ENCODE data around the gene FBLN1.

FBLN1 gene

DNA sequence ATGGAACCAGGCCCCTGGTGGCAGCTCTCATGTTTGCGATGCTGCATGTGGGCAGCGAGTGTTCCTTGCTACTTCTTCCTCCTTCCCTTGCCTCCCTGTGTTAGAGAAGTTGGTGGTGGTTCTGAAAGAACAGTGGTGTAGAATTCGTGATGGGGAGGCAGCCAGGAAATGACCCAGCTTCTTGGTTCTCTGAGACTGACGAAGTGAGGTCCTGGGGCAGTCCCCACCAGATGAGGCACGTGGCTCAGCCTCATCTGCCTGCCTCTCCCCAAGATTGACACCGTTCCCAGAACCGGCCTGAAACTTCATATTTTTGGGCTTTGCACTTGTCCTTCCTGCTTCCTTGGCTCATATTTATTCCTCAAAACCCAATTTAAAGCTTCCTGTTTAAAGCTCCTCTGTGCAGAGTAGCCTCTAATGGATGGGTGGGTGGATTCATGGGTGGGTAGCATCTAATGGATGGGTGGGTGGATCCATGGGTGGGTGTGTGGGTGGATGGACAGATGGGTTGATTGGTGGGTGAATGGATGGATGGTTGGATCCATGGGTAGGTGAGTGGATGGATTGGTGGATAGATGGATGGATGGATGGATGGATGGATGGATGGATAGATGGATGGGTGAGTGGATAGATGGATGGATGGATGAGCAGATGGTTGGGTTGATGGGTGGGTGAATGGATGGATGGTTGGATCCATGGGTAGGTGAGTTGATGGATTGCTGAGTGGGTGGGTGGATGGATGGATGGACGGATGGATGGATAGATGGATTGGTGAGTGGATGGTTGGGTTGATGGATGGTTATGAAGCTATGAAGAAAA, 91.6 kb downstream of the FBLN1 start:
- TF ChIP-seq GATA3 (IDR thresholded peaks at IDR 0.05; ENCODE audit: low read depth, low read length) = no peak
- TF ChIP-seq GATA2 (IDR thresholded peaks at IDR 0.05; ENCODE audit: low read depth, low read length) = no peak

DNA sequence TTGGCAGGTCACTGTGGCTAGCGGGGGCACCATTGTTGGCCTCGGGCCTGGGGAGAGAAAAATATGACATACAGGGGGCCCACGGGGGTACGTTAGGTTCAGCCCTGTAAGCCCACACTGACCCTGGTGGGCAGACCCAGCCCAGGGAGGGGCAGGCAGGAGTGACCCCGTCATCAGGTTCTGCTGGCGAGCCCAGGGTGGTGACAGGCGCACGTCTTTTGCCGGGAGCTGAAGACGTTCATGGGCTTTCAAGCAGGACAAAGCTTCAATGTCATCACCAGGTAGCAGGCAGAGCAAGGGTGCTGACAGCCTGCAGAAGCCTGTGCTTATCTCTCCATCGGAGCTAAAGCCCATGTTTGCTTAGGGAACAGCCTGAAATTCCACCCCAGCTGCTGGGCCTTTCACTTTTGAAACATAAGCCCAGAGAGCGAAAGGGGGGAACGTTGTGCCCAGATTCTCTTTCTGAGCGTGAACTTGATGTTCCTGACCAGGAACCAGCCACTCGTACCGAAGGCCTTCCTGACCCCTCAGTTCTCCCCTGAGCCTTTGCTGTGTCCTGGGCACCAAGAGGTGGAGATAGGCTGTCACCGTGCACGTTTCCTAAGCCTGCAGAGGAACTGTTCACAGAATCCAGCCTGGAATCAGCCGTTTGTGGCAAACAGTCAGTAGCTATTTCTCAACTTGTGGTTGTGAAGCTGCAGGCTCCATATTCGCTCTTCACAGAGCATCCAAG, 94.9 kb downstream of the FBLN1 start:
- TF ChIP-seq GATA2 (IDR thresholded peaks at IDR 0.05; ENCODE audit: low read depth, low read length) (peak; percentile 84), GATA3 (IDR thresholded peaks at IDR 0.05; ENCODE audit: low read depth, low read length) (no peak; the same call in 1 of the 2 replicates)

DNA sequence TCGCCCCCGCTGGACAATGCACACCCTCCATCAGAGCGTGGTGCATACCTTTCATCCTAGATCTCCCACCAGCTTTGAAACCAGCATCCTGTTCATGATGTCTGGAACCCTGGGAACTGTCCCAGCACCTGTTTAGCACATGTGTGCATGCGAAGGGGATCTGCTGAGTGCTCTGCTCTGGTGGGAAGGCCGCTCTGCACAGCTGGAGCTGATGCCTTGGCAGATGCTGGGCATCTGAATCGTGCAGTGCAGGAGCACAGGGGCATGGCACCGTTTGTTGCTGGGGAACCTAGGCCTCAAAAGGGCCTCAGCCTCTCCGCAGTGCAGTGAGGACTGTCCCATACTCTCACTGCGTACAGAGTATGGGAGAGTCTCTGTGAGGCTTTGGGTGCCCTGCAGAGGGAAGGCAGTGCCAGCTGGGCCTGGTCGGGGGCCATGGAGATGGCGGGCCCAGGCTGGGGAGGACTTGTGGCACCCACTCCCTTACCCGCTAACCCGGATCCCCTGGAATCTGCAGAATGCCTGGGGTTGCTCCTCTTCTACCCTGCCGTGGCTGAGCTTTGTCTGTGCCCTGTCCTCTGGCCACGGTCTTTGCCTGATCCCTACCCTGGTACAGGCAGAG, 96.0 kb downstream of the FBLN1 start:
- TF ChIP-seq GATA2 (IDR thresholded peaks at IDR 0.05; ENCODE audit: low read depth, low read length) = no peak
- TF ChIP-seq GATA3 (IDR thresholded peaks at IDR 0.05; ENCODE audit: low read depth, low read length) = no peak

DNA sequence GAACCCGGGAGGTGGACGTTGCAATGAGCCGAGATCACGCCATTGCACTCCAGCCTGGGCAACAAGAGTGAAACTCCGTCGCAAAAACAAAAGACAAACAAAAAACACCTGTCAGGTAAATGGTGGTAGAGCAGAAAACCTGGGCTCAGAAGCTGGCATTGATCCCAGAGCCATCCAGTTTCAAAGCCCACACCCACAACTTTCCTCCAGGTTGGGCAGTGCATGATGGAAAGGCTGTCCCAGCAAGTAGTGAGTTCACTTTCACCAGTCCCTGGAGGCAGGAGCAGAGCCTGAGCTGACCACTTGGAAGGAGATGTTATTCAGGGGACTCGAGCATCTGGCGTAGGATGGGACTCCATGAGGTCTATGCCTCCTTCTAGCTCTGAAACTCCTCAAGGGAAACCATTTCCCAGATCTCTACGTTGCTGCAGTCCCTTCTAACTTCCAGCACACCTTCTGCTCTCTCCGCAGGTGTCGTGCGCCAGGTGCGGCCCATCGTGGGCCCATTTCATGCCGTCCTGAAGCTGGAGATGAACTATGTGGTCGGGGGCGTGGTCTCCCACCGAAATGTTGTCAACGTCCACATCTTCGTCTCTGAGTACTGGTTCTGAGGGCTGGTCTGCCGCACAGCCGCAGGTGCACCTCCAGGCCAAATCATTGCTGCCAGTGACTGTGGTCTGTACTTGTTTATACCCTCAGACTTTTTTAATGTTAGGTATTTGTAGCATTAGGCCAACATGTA, 97.3 kb downstream of the FBLN1 start:
- TF ChIP-seq GATA3 (IDR thresholded peaks at IDR 0.05; ENCODE audit: low read depth, low read length) (no peak), GATA2 (IDR thresholded peaks at IDR 0.05; ENCODE audit: low read depth, low read length) (no peak)

DNA sequence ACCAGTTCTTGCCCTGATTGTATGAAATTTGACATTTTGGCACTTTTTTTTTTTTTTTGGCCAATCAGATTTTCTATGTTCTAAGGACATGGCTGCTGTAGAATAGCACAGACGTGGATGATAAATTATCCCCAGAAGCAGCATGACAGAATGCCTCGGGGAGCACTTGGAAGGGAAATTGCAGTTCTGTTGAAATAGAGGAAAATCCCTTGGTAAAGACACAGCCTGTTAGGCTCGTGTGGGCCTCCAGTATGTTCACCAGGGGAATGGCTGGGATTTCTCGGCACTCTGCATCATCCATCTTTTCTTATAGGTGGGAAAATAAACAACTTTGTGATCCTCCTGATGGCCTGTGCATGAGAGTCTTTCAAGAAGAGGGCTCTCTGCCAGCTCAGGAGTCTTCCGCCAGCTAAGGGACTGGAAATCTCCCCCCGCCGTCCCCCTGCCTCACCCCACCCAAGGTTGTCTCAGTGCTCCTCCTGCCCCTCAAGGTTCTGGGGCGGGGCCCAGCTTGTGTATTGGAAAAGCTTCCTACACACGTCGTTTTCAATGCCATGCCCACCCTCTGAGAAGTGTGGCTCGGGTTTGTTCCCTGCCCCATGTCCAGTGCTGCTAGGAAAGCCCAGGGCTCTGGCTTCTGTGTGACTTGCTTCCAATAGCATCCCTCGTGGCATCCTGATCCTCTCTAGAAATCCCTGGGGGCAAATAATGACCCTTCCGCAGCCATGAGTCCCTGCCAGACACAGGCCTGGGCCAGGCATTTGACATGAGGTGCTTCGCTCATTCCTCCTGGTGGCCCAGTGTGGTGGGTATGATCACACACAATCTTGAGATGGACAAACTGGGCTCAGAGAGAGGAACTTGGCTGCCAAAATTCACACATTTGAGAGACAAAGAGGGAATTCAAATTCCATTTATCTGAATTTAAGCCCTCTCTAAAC, 98.4 kb downstream of the FBLN1 start:
- no peak for TF ChIP-seq GATA3 (IDR thresholded peaks at IDR 0.05; ENCODE audit: low read depth, low read length)
- TF ChIP-seq GATA2 (IDR thresholded peaks at IDR 0.05; ENCODE audit: low read depth, low read length) = no peak

DNA sequence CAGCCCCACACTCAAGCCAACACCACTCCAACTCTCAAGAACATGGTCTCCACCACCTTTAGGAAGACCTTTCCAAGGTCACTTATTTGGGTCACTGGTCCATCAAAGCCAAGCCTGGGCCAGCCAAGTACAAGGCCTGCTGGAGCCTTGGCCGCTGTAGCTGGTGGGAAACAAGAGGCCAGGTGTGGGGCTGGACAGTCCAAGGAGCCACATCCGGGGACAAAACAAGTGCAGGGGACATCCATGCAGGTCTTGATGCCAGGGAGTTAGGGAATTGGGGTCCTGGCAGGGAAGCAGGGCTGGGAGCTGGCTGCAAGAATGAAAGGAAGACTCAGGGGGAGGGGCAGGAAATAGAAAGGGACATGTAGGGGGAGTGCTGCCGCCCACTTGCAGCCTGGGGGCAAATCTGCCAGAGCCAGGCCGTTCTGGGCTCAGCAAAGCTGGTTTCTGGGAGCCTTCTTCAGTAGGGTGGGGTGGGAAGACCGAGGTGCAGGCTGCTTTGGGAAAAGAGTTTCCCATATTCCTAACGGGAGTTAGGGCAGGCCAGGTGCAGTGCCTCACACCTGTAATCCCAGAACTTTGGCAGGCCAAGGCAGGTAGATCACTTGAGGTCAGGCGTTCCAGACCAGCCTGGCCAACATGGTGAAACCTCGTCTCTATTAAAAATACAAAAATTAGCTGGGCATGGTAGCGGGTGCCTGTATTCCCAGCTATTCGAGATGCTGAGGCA, 99.5 kb downstream of the FBLN1 start:
- no peak for TF ChIP-seq GATA3 (IDR thresholded peaks at IDR 0.05; ENCODE audit: low read depth, low read length)

DNA sequence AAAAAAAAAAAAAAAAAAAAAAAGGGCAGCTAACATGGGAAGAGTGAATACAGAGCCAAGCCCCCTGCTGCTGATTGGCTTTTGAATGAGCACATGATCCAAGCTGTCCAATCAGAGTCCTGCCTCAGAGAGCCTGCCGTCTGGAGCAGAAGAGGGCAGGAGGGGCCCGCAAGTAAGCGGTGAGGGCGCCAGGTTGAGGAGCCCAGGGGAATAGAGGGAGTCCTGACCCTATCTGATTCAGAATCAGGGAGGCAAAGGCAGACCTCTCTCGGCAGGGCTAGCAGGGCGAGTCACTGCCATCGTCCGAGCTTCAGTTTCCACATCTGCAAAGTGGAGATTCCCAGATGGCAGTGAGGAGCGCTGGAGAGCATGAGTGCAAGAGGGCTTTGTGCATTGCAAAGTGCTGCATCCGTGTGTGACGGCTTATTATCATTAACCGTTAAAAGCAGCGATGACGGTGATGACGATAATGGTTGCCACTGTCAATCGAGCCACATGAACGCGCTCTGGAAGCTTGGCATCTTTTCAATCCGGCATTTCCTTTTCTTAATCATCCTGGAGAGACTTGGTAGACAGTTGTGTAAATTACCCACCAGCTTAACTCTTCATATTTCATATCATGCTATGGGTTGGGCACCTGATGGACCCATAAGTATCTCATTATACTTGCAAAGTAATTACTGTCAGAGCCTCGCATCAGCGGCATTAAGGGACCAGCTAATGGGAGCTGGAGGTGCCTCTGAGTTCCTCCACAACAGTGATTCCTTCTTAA, 100.3 kb downstream of the FBLN1 start:
- TF ChIP-seq GATA2 (IDR thresholded peaks at IDR 0.05; ENCODE audit: low read depth, low read length) (0 out of 2 replicates have a peak, but pooled peaks have one; percentile 6), GATA3 (IDR thresholded peaks at IDR 0.05; ENCODE audit: low read depth, low read length) (no peak)

DNA sequence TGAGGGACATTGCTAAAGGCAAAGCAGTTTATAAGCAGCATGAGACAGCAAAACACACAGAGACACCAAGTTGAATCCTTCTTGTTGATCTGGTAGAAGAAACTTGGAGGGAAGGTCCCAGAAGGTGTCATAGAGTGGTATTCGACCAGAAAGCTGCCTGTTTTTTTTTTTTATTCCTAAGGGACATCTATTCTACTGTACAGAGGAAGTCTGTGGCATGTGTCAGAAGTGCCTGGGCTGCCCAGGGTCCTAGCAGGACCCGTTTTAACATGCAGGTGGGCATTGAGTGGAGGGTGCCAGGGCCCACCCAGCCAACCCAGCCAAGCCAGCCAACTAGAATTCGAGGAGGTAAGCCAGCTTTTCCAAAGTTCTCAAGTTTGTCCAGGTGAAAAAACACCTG, 100.9 kb downstream of the FBLN1 start:
- TF ChIP-seq GATA3 (IDR thresholded peaks at IDR 0.05; ENCODE audit: low read depth, low read length) (no peak), GATA2 (IDR thresholded peaks at IDR 0.05; ENCODE audit: low read depth, low read length) (no peak)

DNA sequence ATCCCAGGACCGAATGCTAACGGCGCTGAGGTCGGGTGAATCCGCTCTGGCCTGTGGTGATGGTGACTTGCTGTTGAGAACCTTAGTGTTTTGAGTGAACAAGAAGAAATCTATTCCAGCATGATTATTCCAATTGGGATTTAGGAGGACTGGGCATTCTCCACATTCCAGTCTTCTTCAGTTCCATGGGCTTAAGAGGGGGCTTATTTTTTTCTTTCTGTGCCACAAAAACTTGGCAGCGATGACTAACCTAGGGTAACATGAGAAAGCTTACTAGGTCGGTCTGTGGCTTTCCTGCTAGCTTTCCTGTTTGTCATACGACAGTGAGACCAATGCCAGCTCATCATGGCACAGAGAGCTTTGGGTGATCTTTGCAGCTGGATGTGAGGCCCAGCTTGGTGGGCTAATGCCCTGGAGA, 106.1 kb downstream of the FBLN1 start:
- TF ChIP-seq GATA3 (IDR thresholded peaks at IDR 0.05; ENCODE audit: low read depth, low read length) (no peak), GATA2 (IDR thresholded peaks at IDR 0.05; ENCODE audit: low read depth, low read length) (no peak)

DNA sequence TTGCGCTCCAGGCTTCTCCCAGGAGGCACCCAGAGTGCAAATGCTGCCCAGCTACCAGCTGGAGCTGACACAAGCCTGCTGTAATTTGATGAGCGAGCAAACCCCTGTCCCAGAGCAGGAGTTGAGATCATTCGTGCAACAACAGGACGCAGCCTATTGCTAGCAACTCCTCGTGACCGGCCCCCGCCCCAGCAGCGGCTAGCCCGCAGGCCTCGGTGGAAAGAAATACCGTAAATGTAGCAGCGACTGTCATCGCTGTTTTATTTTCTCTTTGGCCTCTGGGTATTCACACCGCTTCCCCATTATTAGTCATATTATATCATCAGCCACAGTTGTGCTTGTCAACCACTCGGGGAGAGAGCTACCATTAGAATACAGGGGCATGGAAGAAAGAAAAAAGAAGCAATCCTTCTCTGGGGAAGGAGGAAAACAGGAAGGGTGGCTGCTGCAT, 109.8 kb downstream of the FBLN1 start:
- TF ChIP-seq GATA2 (IDR thresholded peaks at IDR 0.05; ENCODE audit: low read depth, low read length) (no peak), GATA3 (IDR thresholded peaks at IDR 0.05; ENCODE audit: low read depth, low read length) (no peak)

DNA sequence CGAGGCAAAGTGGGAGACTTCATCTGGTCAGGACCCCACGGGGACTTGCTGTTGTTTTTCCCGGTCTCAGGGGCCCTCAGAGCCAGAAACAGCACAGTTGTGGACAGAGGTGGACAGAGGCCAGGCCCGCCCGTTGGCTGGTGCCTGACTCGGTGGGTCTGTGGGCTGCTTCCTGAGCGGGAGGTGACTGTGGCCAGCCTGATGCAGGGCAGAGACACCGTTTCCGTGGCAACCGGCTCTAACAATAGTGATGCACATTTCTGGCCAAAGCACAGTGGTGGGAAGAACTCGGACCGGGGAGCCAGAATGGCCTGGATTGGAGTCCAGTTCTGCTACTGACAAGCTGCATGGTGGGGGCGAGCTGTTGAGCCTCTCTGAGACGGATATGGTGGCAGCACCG, 110.3 kb downstream of the FBLN1 start:
- no peak for TF ChIP-seq GATA2 (IDR thresholded peaks at IDR 0.05; ENCODE audit: low read depth, low read length)
- TF ChIP-seq GATA3 (IDR thresholded peaks at IDR 0.05; ENCODE audit: low read depth, low read length) = no peak

DNA sequence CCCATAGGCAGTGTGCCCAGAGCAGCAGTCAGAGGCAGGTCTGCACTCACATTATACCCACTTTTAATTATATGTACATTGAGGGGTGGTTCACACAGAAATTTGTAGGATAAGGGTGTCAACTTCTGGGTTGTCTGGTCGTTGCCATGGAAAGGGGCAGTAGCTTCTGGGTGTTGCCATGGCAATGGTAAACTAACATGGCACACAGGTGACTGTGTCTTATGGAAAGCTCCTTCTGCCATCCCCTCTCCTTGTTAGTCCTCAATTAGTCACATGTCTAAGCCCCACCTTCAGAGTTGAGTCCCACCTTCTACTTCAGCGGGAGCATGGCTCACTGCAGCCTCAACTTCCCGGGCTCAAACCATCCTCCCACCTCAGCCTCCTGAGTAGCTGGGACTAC, 112.7 kb downstream of the FBLN1 start:
- TF ChIP-seq GATA3 (IDR thresholded peaks at IDR 0.05; ENCODE audit: low read depth, low read length) (no peak), GATA2 (IDR thresholded peaks at IDR 0.05; ENCODE audit: low read depth, low read length) (no peak)

Data from SH-SY5Y (cell line).